ENCODE data around the gene RPTOR. TPM values are rescaled to one million over a fixed set of nuclear protein-coding genes. Genes with fewer than 3 reads are reported as not detected.

Gene RPTOR
- total RNA-seq, 1 donor from 2014 or later = 65.9 TPM

GRCh38 chr17:80864751-80865150, 320.1 kb downstream of the RPTOR start:
- no peaks in the 10 kb centered on the region for H3K9me3 Mint-ChIP-seq
- POLR2A ChIA-PET = interaction anchor here (2.1 kb wide), 1 partner anchor 13 kb away, joined by 5 read pairs; no protein-coding TSS in a partner anchor
- no peak overlapping the region for H3K4me3 Mint-ChIP-seq
- intact Hi-C loops (cut with micrococcal nuclease) = no loop called here
- H3K4me1 Mint-ChIP-seq = peaks cover 12% of the 10 kb centered on the region
- peaks cover 37% of the 10 kb centered on the region for H3K36me3 Mint-ChIP-seq (ENCODE audit: low read depth)
- CTCF ChIA-PET = interaction anchor here (0.9 to 3.3 kb wide), 6 partner anchors 17 to 438 kb away, joined by 3 to 36 read pairs (median 4); no protein-coding TSS in a partner anchor
- ATAC-seq (ENCODE audit: low read depth) (no peak), DNase-seq (no peak)
- H3K27me3 Mint-ChIP-seq = no peaks in the 10 kb centered on the region
- H3K27ac Mint-ChIP-seq = no peak overlapping the region
- TF ChIP-seq, protein P1, sequence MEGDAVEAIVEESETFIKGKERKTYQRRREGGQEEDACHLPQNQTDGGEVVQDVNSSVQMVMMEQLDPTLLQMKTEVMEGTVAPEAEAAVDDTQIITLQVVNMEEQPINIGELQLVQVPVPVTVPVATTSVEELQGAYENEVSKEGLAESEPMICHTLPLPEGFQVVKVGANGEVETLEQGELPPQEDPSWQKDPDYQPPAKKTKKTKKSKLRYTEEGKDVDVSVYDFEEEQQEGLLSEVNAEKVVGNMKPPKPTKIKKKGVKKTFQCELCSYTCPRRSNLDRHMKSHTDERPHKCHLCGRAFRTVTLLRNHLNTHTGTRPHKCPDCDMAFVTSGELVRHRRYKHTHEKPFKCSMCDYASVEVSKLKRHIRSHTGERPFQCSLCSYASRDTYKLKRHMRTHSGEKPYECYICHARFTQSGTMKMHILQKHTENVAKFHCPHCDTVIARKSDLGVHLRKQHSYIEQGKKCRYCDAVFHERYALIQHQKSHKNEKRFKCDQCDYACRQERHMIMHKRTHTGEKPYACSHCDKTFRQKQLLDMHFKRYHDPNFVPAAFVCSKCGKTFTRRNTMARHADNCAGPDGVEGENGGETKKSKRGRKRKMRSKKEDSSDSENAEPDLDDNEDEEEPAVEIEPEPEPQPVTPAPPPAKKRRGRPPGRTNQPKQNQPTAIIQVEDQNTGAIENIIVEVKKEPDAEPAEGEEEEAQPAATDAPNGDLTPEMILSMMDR (IDR thresholded peaks at IDR 0.05) = no peak

DNA sequence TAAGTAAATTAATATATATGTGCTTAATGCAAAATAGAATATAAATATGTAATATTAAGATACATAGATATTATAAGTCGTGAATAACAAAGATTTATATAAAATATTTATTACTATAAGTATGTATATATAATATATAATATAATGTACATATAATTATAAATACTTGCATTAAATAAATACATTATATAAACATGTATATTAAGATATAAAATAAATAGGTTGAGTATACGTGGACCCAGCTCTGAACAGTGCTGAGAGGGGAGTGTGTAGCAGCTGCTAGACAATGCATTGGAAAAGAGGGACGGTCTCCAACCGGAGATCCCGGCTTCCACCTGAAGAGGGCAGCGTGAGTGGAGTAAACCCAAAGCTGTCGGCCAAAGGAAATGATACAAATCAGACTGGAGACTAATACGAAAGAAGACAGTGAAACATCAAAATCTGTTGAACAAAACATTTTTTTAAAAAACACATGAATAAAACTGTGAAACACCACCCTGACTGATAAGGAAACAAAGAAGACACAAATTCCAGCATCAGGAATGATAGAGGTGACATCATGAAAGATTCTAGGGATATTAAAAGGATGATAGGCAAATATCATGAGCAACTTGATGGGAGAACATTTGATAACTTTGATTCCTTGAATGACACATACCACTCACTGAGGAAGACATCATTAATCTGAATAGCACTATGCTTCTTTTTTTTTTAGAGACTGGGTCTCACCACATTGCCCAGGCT, 321.6 kb downstream of the RPTOR start:
- Mint-ChIP-seq H3K27ac (no peak overlapping the region), H3K9me3 (no peaks in the 10 kb centered on the region), H3K36me3 (ENCODE audit: low read depth) (peaks cover 27% of the 10 kb centered on the region), H3K4me1 (peaks cover 18% of the 10 kb centered on the region), H3K27me3 (no peaks in the 10 kb centered on the region), H3K4me3 (no peak overlapping the region)
- ChIA-PET POLR2A (interaction anchor here (0.7 kb wide), 1 partner anchor 58 kb away, joined by 3 read pairs; no protein-coding TSS in a partner anchor), CTCF (interaction anchor here (1.1 to 3.3 kb wide), 6 partner anchors 39 to 439 kb away, joined by 3 to 36 read pairs (median 4); no protein-coding TSS in a partner anchor)
- DNase-seq (peak; percentile 51), ATAC-seq (ENCODE audit: low read depth) (peak; percentile 89)
- TF ChIP-seq, protein P1 (IDR thresholded peaks at IDR 0.05) = no peak
- intact Hi-C loops (cut with micrococcal nuclease) = loop anchor here (1.0 kb wide), 4 partner anchors 90 to 439 kb away; no protein-coding TSS in a partner anchor

DNA sequence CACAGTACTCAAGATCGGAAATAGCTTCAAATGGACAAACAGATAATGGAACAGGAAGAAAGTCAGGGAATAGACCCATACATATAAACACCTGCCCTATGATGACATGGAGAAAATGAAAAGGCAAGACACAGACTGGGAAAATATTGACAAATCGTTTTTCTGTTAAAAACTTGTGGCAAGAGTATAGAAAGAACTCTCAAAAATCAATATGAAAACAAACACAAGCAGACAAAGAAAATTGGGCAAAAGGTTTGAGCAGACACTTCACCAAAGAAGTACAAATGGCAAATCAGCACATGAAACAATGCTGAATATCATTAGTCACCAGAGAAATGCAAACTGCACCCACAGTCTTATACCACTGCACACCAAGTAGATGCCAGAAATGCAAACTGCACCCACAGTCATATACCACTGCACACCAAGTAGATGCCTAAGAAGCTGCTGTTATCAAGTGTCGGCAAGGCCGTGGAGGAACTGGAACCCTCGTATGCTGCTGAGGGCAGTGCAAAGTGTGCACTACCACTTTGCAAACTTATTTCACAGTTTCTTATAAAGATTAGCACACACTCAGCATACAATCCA, 323.5 kb downstream of the RPTOR start:
- CTCF ChIA-PET = interaction anchor here (1.0 to 1.9 kb wide), 2 partner anchors 10 to 441 kb away, joined by 3 to 4 read pairs; no protein-coding TSS in a partner anchor
- Mint-ChIP-seq H3K4me1 (peaks cover 30% of the 10 kb centered on the region), H3K4me3 (no peak overlapping the region), H3K9me3 (no peaks in the 10 kb centered on the region), H3K27ac (no peak overlapping the region), H3K27me3 (no peaks in the 10 kb centered on the region), H3K36me3 (ENCODE audit: low read depth) (peaks cover 17% of the 10 kb centered on the region)
- intact Hi-C loops (cut with micrococcal nuclease) = no loop called here
- ATAC-seq (ENCODE audit: low read depth) (no peak), DNase-seq (no peak)
- POLR2A ChIA-PET = no interaction called here
- TF ChIP-seq, protein P1 (IDR thresholded peaks at IDR 0.05) = no peak

DNA sequence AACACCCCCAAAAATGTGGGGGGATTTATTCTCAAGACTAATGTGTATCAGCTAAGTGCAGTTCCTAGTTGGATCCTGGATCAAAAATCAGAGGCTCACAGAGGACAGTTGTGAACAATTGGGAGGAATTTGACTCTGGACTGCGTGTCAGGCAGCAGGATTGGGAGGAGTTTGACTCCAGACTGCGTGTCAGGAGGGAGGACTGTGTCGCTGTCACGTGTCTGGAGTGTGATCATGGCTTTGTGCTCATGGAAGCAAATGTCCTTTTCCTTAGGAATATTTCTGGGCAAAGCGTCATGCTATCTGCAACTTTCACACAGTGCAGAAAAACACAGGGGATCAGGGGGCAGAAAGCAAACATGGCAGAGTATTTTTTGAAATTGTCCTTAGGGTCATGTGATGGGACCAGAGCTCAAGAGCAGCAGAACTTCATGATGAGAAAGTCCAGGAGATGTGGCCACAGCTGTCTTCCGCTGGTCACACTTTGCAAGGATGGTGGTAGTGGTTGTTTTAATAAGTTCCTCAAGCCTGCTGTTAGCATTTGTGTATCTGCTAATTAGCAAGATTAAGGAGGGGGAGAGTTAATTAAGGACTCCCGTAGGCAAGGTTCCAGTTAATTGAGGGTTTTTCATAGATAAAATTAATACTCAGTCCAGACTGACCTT, 325.0 kb downstream of the RPTOR start:
- no peaks in the 10 kb centered on the region for H3K9me3 Mint-ChIP-seq
- H3K4me1 Mint-ChIP-seq = peaks cover 30% of the 10 kb centered on the region
- DNase-seq (no peak), ATAC-seq (ENCODE audit: low read depth) (no peak)
- no peak overlapping the region for H3K27ac Mint-ChIP-seq
- CTCF ChIA-PET = interaction anchor here (0.6 kb wide), 1 partner anchor 672 kb away, joined by 3 read pairs; no protein-coding TSS in a partner anchor
- peaks cover 14% of the 10 kb centered on the region for H3K36me3 Mint-ChIP-seq (ENCODE audit: low read depth)
- no peak overlapping the region for H3K4me3 Mint-ChIP-seq
- intact Hi-C loops (cut with micrococcal nuclease) = loop anchor here (1.0 kb wide), 1 partner anchor 42 kb away; no protein-coding TSS in a partner anchor
- TF ChIP-seq, protein P1 (IDR thresholded peaks at IDR 0.05) = no peak
- no peaks in the 10 kb centered on the region for H3K27me3 Mint-ChIP-seq
- POLR2A ChIA-PET = no interaction called here
